Activated CD8-positive, alpha-beta memory T cell treated with anti-CD3 and anti-CD28 coated beads, Interleukin-2, amount 50 U/mL, for 4 hours (primary cell): ENCODE data around the gene FOXP2.
"Not testable (repeated sequence)": the region's sequence is repeated elsewhere in the genome, so short reads cannot be mapped to it uniquely, and the experiment has no call there.

Experiments
- DNase-seq: peaks from one replicate; pipeline ENCODE4 v3.0.0-alpha.2; 2020

The FOXP2 gene

DNA sequence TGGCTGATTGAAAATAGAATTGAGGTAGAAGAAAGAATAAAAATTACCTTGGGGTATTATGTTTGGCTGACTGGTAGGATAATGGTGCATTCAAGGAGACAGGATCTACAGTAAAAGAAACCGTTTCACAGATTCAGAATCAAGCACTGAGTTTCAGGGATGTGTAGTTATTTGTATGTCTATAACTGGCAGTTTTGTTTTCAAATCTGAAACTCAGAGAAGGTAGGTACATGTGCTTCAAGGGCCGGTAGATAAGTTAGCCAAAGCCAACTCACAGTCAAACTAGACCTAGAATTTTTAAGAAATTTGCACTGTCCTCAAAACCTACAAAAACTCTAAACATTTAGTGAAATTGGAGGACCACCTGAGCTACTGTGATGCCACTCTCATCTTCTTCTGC, 191.5 kb downstream of the FOXP2 start:
- DNase-seq, result no peak

GRCh38 chr7:114608822-114609221, 194.2 kb downstream of the FOXP2 start:
- DNase-seq, result not testable (repeated sequence)

DNA sequence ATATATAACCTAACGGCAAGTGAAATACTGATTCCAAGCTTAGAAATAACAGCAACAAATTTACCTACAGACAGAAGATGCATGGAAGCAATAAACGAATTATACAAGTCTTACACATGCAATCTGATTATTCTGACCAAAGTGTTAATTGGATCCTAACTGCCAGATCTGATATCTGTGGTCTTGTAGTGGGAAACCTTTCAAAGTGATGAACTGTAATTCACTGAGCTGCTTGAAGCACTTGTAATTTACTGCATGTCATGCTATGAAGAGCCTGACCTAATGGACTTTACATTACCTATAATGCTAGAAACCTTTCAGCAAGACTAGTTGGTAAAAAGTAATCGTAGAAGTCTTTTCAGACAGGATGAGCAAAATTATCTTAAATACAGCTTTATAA, 205.6 kb downstream of the FOXP2 start:
- no peak for DNase-seq

DNA sequence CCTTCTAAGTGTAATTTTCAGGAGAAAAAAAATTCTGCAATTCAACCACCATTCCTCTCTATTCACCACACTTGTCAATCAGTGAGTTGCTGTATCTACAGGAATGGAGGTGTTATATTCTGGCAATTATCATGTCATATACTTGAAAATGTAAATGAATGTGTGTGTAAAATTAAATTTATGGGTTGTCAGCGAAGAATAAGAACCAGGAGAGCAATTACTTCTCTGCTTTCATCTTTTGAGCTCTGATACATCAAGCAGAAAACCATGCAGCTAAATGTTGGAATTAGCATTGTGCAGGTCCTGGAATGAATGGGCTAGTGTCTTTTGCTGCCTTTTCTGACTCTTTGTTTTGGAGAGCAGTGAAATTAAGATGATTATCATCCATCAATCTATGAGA, 207.6 kb downstream of the FOXP2 start:
- no peak for DNase-seq

GRCh38 chr7:114623146-114623545, 208.5 kb downstream of the FOXP2 start:
- no peak for DNase-seq

DNA sequence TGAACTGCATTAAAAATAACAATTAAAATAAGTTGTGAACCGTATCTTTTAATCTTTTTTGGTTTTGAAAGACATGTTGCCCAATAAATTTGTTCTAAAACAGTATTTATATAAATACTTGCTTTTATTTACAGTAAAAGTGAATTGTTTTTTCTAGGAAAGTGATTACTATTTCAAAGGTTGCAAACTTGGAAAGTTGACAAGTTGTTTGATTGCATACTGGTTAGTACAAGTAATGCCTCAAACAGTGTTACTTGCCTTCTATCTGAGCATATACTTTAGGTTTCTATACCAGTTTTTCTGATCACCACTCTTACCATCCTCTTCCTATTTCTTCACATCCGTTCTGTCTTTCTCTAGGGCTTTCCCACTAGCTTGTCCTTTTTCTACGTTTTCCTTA, 212.6 kb downstream of the FOXP2 start:
- no peak for DNase-seq

GRCh38 chr7:114628362-114628761, 213.7 kb downstream of the FOXP2 start:
- no peak for DNase-seq

- DNase-seq, result no peak
Observed at GRCh38 chr7:114629762-114630161, 215.1 kb downstream of the FOXP2 start.

DNA sequence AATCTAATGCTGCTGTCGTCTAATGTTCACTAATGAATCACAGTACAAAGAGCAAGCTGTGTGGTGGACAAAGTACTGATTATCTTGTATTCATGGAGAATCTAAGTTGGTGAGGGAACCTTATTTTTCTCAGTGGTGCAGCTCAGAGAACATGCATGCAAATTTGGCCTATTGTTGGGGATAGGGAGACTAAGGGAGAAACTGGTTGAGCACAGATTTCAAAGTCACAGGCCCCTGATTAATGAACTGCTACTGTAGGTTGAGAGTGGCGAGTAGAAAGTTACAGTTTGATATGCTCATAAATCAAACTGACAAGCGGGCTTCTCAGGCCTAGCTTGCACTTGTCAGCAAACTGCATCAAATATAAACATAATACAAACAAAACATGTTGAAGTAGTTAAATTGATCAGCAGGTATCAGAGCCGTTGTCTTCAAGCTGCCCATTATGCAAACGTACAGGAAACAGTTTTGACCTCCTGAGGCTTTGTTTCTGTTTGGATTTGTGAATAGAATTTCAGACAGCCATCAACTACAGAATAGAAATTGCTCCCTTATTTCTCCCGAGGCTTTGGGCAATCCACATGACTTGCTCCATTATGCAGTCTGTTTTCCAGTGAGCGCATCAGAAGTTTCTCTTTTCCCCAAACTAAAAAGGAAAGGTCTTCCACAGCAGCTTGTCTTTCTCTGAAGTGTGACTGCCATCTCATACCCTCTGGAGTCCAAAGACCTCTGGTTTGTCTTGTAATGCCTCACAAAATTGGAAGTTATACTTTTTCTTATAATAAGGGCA, 215.8 kb downstream of the FOXP2 start:
- no peak for DNase-seq

DNA sequence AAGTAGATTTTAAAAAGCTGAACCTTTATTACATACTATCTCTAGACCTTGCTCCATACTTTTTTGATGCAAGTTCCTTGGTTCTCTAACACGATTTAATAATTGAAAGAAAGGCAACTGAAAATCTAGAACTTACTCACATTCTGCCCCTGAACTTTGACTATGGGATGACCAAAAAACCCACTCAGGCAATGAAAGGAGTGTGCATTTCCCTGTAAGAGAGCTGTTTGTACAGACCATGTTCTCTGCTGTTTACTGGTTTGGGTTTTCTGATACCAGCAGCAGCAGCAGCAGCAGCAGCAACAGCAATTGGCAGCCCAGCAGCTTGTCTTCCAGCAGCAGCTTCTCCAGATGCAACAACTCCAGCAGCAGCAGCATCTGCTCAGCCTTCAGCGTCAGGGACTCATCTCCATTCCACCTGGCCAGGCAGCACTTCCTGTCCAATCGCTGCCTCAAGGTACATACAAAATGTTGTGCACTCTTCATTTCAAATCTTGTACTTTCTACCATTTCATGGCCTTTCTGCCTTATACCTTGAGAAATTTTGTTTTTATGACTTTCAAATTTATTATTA, 216.7 kb downstream of the FOXP2 start:
- no peak for DNase-seq

DNA sequence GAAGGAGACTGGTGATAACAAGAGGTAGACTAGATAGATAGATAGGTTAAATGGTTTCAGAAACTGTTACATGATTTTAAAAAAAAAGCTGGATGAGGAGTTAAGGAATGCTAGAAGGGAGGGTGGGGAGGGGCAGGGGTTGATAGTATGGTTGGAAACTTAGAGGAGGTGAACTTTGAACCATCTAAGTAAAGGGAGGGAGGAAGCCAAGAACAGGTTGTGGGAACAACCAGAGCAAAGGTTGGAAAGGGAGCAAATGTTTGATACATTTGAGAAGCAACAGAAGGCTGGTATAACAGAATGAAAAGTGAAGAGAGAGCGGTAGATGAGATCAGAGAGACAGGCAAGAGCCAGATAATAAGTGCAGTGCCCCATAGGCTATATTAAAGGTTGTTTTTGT, 224.8 kb downstream of the FOXP2 start:
- no peak for DNase-seq

DNA sequence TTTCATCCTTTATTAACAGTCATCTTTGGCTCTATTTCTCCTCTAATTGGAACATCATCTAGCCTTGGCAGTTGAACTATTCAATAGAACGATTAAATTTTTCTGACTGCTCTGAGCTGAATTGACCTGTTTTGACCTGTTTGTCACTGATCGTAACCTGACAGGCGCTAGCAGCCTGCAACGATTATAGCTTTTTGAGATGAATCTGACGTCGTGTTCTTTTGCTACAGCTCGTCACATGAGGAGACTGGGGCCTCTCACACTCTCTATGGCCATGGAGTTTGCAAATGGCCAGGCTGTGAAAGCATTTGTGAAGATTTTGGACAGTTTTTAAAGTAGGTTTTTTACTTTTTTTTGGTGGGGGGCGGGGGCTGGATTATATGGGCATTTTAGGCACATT, 229.8 kb downstream of the FOXP2 start:
- DNase-seq, result no peak

DNA sequence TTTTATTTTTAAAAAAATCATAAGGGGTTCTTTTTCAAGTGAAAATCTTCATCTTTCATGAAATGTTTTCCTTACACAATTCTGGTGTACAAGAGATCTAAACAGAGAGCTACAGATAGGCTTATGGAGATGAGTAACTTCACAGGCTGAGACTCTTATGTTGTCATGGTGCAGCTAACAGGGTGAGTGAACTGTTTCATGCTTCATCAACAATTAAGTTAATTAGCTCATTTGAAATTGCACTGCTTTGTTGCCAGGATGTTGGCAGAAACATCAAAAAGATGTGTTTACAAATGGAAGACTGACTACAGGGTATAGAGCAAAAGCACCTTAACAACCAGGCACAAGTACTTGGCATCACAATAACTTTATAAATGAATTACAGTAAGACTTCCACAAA, 230.8 kb downstream of the FOXP2 start:
- DNase-seq, result no peak

- no peak for DNase-seq
Observed at GRCh38 chr7:114647518-114647917, 232.9 kb downstream of the FOXP2 start.

- DNase-seq, result no peak
Observed at GRCh38 chr7:114648117-114648516, 233.5 kb downstream of the FOXP2 start.

GRCh38 chr7:114648680-114649079, 234.1 kb downstream of the FOXP2 start:
- no peak for DNase-seq

- no peak for DNase-seq
Observed at GRCh38 chr7:114649689-114650088, 235.1 kb downstream of the FOXP2 start.

DNA sequence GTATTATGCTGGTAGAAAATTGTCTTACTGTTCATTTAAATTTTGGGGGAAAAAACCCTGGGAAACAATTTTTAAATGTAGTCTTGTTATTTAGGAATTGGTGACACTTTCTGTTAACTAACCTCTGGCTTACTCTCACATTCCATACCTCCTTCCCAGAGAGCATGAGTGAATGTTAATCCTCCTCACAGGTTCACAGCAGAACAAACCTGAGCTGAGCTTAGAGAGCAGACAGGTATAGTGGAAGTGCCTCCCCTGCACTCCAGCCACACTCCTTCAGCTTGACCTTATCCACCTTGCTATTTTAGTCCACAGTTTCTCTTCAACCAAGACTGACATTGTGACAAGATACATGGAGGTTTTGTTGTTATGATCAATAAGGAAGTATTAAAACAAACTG, 235.9 kb downstream of the FOXP2 start:
- no peak for DNase-seq

DNA sequence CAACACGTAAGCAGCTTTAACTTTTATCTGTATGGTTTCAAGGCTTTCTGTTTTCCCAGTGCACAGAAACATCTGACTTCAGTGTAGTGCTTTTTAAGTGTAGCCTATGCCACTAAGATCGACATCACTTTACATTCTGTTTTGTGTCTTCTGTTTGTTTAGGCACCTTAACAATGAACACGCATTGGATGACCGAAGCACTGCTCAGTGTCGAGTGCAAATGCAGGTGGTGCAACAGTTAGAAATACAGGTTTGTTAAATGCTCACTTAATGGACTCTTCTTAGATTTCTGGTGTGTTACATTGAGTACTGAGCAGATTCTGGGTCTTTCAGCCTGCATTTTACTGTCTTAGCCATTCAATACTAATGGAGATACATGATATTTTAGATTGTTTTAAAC, 237.4 kb downstream of the FOXP2 start:
- DNase-seq, result no peak

- no peak for DNase-seq
Observed at GRCh38 chr7:114653364-114654088, 238.9 kb downstream of the FOXP2 start.

GRCh38 chr7:114656466-114656865, 241.9 kb downstream of the FOXP2 start:
- DNase-seq, result no peak

DNA sequence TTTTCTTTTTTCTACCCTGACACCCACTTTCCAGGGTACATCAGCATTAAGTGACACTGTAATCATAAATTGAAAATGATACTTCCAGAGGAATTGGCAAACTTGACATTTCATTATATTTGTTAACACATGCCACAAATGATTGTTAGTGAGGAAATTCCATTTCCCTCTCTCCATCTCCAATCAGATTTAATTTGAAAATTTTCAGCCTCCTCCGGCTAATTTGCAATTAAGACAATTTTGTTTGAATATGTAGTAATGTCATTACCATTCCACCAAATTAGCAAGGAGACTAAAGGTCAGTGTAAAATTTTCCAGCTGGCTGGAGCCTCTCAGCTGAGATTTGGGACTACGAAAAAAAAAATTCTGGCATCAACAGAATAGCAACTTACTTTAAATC, 242.7 kb downstream of the FOXP2 start:
- no peak for DNase-seq

DNA sequence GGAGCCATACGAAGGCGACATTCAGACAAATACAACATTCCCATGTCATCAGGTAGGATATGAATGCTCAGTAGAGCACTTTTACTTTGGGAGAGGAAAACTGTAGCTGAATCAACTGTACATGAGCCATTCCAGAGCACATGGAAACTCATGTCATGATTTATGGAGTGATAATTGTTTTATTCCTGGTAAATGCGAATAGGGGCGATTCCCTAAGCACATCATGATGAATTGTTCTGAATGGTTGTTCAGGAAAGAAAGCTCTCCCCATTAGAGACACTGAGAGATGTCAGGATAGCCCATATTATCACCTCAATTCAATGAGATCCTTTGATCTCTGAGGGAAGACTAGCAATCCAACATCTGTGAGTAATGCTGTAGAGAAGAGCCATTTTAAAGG, 243.6 kb downstream of the FOXP2 start:
- DNase-seq, result no peak

- no peak for DNase-seq
Observed at GRCh38 chr7:114659409-114660125, 245.0 kb downstream of the FOXP2 start.
